HG02884 (cell line): ENCODE measurements around the gene FMO4.
"Not testable (repeated sequence)": the region's sequence is repeated elsewhere in the genome, so short reads cannot be mapped to it uniquely, and the experiment has no call there.

Source experiments
- ATAC-seq: cut with Tn5 transposase; IDR thresholded peaks from one replicate; pipeline ENCODE4 v1.9.1; 2021; ENCODE audit warnings: mild to moderate bottlenecking, moderate library complexity; ENCODE audit not compliant: unreplicated experiment

The FMO4 gene

DNA sequence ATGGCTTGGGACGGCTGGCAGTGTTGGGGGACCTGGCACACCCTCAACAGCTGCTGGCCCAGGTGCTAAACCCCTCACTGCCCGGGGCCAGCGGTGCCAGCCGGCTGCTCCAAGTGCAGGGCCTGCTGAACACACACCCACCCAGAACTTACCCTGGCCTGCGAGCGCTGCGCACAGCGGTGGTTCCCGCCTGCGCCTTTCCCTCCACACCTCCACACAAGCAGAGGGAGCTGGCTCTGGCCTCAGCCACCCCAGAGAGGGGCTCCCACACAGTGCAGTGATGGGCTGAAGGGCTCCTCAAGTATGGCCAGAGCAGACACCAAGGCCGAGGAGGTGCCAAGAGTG, 67.9 kb downstream of the FMO4 start:
- ATAC-seq, result no peak

DNA sequence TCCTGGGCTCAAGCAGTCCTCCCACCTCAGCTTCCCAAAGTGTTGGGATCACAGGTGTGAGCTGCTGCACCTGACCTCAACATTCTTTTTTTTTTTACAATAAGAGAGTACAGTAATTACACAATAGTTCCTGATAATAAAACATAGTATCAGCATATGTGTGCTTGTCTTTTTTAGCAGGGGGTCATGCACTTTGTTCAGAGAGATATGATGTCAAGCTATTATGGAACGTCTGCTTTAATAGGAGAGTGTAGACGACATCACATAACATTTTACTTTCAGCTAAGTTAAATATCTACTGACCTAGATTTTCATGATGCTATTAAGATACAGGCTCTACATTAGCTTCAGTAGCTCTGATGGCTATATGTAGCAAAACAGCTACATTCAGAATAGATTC, 70.5 kb downstream of the FMO4 start:
- ATAC-seq, result no peak

DNA sequence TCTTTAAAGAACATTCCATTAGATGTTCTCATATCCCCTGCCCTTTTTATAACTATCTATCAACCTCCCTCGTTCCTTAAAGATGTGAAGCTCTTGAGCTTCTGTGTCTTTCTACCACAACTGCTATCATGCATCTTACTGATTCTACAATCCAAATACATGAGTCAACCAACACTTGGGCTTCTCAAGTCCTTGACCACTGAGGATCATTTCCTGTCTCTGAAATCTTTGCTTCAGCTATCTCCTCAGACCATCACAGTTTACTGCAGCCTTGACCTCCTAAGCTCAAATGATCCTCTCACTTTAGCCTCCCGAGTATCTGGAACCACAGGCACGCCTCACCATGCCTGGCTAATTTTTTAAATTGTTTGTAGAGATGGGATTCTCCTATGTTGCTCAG, 75.2 kb downstream of the FMO4 start:
- ATAC-seq, result no peak

DNA sequence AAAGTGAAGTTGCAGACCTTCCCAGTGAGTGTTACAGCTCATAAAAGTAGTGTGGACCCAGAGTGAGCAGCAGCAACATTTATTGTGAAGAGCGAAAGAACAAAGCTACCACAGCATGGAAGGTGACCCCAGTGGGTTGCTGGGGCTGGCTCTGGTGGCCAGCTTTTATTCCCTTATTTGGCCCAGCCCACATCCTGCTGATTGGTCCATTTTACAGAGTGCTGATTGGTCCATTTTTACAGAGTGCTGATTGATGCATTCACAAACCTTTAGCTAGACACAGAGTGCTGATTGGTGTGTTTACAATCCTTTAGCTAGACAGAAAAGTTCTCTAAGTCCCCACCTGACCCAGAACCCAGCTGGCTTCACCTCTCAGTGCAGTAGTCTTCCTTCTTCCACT, 76.8 kb downstream of the FMO4 start:
- ATAC-seq, result not testable (repeated sequence)
